NCI-H1092 treated with DMSO at 0.1 percent for 48 hours (cell line): ENCODE data around the gene BICDL1.
"Not testable (repeated sequence)": the region's sequence is repeated elsewhere in the genome, so short reads cannot be mapped to it uniquely, and the experiment has no call there.

Experiments
- DNase-seq: peaks from one replicate; lab custom pipeline; 2025; lab: John Stamatoyannopoulos, UW

Gene BICDL1

DNA sequence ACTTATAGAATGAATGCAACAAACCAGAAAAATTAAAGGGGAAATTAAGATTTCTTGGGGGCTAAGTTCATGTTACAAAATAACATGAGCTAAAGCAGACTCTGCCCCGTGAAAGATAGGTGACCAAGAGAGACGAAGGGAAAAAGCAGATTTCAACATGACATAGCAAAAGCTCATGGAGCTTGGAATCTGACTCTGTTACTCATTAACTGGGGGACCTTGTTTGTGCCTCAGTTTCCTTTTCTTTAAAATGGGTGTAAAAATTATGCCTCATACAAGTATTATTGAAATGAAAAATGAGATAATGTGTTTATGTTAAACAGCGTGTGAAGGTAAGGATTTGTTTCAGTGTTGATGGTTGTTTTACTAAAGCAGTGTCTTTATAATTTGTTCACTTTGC lies 11.5 kb downstream of the BICDL1 start:
- no peak for DNase-seq

DNA sequence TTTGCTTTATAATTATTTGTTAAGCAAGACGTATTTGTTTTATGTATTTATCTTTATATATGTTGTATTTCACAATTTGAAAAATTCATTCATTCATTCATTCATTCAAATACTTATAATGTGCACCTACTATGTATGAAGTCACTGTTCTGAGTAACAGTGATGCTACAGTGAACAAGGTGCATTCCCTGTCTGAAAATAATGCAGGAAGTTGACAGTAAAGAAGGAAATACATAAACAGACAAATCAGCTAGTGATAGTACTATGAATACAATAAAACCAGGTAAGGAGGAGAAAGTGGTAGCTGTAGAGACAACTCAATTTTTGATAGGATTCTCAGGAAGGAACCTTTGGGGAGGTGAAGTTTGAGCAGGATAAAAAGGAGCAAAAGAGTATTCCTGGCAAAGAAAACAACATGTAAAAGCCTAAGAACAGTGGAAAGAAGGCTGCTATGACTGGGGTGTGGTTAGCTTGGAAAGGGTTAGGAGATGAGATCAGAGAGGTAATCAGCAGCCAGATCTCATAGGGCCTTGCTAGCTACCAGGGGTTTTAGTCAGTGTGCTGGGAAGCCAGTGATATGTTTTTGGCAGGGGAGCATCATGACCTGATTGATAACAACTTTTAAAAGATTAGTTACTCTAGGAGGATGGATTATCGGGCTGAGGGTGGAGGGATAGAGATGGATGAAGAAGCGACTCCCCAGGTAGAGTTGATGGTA lies 17.4 kb downstream of the BICDL1 start:
- no peak for DNase-seq

DNA sequence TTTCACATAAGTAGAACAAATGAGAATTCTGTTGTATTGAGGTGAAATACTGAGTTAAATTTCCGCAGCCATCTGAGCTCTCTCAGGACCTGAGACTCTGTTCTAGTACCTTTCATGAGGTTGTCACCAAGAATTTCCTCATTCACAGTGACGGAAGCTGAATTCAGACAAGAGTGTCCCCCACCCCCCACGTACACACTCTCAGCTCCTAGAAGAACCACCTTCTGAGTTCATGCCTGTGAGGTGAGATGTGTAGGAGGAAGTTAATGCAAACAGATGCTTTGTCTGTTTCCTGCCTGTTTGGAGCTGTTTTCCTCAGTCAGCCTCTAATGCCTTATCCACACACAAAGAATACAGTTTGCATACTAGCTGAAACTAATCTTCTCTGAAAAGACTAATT lies 18.2 kb downstream of the BICDL1 start:
- DNase-seq, result no peak

DNA sequence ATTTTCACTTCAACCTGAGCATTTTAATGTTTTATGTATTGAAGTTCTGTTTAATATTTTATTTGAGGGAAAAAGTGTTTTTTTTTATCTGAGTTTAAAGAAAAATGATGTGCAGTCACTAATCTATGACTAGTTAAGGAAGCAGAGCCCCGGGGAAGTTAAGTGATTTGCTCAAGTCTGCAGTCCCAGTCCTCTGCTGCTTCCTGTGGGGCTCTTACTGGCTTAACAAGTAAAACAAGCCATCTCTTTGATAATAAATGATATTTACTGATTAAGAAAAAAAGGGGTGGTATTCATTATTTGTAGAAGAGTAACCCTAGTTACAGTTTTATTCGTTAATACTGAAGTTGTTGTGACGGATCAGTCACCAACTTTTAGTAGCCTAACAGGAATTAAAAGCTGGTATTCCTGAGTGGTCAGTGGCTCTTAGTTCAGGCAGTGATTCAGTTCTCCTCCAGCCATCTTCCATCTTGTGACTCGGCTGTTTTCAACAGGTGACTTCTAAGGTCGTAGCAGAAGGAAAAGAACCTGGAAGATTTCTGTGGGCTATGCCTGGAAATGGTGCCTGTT lies 21.7 kb downstream of the BICDL1 start:
- DNase-seq, result no peak

DNA sequence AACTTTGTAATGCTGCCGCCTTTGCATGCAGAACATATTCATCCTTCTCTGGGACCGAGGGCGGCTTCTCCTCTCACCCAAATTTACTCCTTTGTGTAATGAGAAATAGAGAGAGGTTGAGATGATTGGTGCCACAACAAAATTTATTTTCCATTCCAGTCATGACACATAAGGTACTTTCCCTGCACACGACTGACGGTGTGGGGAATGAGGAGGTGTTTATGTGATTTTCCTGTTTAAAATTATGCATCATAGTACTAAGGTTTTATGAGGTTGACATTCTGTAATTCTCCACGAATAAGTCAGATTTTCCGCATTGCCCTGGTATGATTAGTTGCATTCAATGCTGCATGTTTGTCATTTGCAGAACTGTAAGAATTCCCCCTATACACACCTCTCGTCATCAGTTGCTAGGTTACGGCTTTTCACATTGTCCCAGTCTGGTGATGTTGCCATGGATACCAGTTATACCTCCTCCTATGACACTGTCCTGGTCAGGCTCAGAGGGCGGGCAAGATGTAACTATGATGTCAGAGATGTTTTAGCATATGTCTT lies 23.1 kb downstream of the BICDL1 start:
- DNase-seq, result no peak

DNA sequence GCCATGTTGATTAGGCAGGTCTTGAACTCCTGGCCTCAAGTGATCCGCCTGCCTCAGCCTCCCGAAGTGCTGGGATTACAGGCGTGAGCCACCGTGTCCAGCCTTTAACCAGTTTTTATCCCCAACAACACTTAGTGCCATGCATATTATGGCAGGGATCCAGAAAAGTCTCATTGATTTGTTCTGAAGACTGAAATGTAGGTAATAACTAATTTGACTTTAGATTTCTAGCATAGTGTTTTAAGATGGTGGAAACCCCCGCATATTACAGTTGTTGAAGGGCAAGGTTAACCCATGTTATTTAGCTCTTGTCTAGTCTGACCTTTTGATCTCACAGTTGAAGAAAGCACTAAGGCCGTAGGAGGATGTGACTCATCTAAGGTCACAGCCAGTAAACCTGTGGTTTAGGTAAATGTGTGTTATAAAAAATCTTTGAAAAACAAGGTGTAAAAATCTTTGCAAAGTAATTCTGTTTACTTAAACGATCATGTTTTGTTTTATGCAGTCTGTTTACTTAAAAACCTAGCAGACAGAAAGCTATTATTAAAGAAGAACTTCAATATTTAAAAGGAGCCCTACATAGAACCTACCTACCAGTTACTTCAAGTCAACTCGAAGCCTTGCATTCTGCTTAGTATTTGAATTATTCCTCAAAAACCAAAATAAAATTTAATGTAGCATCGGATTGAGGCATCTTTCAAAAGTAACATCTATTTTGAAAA lies 24.8 kb downstream of the BICDL1 start:
- no peak for DNase-seq

DNA sequence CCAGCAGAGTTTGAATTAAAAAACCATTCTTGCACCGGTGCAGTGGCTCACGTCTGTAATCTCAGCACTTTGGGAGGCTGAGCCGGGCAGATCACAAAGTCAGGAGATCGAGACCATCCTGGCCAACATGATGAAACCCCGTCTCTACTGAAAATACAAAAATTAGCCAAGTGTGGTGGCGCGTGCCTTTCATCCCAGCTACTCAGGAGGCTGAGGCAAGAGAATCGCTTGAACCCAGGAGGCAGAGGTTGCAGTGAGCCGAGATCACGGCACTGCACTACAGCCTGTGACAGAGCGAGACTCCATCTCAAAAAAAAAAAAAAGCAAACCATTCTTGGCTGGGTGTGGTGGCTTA lies 25.3 kb downstream of the BICDL1 start:
- DNase-seq, result not testable (repeated sequence)

DNA sequence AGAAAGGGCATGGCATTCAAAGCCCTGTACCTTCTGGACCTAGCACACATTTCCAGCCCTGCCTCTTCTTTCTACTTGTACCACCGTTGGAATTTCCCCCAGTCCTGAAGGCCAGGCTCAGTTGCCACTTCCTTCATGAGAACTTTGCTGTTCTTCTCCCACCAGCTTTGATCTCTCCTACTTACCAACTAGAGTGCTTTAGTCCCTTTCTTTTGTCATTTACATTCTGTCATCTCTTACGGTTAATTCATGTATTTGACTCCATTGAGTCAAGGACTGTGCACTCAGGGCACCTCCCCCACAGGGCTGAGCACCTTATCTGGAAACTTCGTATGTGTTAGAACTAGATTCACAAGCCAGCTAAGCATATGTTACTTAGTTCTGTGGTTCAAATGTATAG lies 26.3 kb downstream of the BICDL1 start:
- DNase-seq, result no peak

DNA sequence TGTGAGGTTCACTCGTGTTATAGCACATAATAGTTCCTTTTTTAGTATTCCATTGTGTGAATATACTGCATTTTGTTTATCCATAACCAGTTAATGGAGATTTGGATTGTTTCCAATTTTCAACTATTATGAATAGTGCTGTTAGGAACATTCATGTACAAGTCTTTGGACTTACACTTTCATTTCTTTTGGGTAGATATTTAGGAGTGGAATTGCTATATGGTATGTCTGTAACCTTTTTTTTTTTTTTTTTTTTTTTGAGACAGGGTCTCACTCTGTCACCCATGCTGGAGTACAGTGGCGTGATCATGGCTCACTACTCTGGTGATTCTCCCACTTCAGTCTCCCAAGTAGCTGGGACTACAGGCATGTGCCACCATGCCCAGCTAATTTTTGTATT lies 27.2 kb downstream of the BICDL1 start:
- DNase-seq, result not testable (repeated sequence)

DNA sequence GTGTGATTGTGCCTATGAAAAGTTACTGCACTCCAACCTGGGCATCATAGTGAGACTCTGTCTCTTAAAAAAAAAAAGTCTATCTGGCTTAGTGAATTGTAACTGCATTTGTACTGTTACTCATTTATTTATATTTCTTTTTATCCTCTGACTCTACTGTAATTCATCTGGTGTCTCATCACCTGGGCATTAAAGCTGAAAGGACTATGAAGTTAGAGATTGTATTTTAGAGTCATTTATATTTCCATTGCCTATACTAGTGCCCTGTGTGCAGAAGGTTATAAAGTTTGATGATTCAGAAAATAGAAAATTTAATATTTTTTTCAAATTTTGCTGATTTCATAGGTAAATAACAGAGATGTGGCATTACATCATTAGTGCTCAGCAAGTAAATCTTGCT lies 30.2 kb downstream of the BICDL1 start:
- DNase-seq, result no peak

DNA sequence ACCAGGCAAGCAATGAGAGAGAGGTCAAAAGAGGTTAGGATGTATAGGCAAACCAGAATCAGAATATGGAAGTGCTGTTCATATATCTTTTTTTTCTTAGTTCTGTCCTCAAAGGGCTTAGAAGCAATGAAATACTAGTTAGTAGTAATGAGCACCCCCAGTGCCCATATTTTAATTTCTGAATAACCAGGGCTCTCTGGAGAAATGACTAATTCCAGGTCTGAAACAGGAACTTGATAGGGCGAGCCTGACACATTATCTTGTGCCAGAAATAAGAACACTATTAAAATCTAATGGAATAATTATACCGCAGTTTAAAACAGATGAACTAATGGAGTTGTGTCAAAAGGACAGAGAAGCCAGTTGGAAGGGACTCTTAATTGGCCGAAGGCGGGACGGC lies 30.9 kb downstream of the BICDL1 start:
- DNase-seq, result no peak

DNA sequence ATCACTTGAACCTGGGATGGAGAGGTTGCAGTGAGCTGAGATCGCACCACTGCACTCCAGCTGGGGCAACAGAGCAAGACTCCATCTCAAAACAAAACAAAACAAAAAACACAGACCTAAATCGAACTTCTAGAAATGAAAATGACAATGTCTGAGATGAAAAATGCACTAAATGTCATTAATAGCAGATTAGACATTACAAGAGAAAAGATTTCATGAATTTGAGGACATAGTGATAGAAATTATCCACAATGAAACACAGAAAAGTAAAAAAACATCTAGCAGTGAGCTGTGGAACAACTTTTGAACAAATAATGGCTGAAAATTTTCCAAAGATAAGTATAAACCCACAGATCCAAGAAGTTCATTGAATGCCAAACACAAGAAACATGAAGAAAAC lies 35.2 kb downstream of the BICDL1 start:
- DNase-seq, result no peak

DNA sequence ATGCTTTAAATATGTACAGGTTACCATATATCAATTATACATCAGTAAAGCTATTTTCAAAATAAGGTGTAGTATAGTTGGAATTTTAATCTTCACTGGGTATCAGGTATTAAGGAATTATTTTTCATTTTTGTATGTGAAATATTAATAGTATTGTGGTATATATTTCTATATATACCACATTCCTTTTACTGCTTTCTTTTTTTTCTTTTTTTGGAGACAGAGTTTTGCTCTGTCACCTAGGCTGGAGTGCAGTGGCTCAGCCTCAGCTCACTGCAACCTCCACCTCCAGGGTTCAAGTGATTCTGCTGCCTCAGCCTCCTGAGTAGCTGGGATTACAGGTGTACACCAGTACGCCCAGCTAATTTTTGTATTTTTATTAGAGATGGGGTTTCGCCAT lies 36.6 kb downstream of the BICDL1 start:
- DNase-seq, result no peak

DNA sequence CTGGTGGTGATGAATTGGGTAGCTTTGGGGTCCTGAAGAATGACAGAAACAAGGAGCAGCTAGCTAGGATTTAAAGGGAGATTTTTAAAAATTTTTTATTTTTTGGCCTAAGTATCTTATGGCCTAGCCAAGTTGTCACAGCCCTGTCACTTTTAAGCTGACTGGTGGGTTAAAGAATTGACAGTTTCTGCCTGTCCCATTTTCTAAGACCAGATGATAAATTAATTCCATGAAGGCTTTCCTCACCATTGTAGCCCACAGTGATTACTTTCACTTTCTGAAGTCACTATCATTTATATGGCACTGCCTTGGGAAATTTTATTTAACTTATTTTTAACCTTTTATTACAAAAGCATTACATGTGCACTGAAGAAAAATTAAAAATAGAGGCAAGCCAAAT lies 43.2 kb downstream of the BICDL1 start:
- no peak for DNase-seq

DNA sequence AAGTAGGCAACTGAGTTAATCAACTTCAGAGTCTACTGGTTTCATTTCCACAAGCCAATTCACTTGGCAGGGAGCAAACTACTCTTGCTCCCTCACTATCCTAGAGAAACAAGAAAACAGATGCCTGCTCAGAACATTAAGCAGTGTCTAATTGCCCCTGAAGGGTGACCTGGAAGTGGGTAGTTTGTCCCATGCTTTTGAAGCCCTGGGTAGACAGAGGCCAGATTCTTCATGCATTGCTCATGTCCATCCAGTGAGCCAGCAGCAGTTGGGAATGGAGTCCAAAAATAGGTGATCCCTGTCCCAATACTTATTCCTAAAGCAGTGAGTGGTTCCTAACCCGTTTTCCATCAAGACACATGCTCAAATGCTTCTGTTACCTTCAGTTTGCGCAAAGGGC lies 48.8 kb downstream of the BICDL1 start:
- DNase-seq, result no peak

DNA sequence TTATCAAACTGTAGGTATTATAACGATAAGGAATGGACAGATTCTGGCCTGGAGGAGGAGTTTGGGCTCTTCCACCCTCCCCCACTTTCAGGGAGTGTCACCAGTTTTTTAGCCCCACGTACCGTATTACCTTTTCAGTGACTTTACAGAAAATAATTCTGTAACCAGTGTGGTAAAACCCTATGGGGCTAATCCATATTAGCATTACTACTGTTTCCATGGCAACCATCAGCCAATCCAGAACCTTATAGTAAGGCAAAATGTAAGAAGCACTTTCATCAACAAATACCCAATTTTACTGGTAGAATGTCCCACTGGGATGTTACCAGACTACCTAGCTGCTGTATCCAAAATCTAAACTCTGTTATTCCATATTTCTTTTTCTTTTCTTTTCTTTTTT lies 50.7 kb downstream of the BICDL1 start:
- no peak for DNase-seq

DNA sequence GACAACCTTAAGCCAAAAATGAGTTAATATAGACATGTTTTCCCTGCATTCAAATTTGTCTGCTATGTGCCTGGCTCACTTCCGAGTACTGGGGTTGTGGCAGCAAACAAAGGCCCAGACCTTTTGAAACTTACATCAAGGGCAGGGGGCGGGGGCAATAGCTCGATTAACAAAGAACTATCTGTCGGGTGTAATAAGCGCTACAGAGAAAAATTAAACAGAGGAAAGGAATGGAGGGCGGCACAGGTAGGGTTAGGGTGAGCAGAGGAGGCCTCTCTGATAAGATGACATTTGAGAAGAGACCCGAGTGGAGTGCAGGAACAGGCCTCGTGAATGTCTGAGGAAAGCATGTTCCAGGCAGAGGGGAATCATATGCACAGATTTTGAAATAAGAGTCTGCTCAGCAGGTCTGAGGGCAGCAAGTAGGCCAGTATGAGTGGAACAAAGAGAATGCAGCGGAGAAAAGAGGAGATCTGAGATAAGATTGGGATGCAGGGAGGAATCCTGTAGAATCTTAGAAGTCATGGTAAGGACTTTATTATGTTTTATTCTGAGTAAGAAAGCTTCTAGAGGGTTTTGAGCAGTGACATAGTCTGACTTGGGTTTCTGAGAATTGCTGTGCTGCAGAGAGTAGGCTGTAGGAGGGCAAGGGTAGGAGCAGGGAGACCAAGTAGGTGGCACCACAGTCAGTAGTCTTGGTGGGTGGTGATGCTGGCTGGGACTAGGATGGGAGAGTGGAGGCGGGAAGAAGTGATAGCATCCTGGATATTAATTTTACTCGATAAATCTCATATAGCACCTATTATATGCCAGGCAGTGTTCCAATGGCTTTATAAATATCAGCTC lies 52.6 kb downstream of the BICDL1 start:
- no peak for DNase-seq

DNA sequence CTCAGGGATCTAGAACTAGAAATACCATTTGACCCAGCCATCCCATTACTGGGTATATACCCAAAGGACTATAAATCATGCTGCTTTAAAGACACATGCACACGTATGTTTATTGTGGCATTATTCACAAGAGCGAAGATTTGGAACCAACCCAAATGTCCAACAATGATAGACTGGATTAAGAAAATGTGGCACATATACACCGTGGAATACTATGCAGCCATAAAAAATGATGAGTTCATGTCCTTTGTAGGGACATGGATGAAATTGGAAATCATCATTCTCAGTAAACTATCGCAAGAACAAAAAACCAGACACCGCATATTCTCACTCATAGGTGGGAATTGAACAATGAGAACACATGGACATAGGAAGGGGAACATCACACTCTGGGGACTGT lies 56.3 kb downstream of the BICDL1 start:
- not testable (repeated sequence) for DNase-seq

DNA sequence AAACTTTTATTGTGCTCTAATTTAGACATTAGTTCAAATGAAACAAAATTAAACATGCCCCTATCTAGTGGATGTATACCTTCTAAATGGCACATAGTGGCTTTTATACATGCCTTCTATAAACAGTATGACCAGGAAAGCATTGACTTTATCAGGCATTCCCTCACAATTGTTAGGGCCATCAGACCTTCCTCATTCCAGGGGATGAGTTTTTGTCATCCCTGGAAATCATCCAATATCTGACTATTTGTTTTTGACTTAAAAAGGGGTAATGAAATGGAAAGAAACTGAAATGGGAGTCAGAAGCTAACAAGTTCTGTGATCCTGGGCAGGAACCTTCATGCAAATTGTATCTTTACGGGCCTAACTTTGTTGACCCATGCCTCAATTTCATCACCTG lies 58.0 kb downstream of the BICDL1 start:
- DNase-seq, result no peak

DNA sequence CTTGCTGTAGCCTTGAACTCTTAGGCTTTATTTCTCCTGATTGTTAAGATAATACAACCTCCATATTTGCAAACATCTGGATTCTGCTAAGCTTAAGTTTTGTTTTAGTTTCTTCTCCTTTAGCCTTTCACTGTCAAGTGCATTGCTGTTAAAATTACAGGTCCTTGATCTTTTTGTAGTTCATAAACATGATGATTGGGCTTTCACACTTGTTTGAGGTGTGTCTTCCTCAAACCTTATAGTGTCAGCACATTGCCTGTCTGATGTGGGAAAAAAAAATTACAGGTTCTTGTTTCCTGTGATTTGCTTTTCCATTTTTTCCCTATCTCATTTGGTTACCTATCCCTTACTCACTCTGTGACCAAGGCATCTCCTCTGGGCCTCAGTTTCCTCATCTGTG lies 59.2 kb downstream of the BICDL1 start:
- no peak for DNase-seq

DNA sequence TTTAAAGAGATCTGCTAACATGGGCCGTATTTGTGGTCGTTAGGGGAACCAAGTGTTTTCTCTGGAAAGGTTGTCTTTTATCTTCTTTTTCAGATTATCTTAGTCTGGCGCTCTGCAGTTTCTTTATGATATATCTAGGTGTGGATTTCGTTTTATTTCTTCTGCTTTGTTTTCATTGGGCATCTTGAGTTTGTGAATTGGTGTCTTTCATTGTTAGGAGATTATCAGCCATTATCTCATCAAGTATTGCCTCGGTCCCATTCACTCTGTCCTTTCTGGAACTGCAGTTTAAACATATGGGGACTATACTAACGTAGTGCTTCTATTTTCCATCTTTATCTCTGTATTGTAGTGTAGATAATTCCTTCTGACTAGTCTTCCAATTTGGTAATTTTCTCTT lies 60.4 kb downstream of the BICDL1 start:
- no peak for DNase-seq

DNA sequence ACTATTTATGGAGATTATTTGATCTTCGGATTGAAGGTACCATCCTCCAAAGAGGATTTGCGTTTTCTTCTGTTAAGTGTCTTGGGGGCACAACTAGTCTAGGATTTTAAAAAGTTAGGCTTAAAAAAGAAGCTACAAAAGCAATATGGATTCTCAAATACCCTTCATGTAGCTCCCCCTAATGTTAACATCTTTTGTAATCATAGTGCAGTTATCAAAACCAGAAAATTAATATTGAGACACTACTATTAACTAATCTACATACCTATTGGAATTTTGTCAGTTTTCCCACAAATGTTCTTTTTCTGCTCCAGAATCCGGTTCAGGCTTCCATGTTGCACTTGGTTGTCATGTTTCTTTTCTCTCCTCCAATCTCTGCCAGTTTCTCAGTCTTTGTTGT lies 62.5 kb downstream of the BICDL1 start:
- no peak for DNase-seq
